Skin epidermis (tissue), 12 donors: Measurements from ENCODE around the gene NAGLU.

ENCODE experiments used
- H3K27ac ChIP-seq, 21 experiments: fragments of 200-600 bp; sonication (generic) in 11 of 21; one replicate each; pipeline ENCODE4 v1.5.0; 2020; ENCODE audit warnings: mild to moderate bottlenecking in 3 of 21, inconsistent platforms in 2 of 21, moderate library complexity in 2 of 21
- H3K4me3 ChIP-seq, 7 experiments: fragments of 200-600 bp; sonication (generic) in 2 of 7; one replicate each; pipeline ENCODE4 v1.5.0; 2020; ENCODE audit warnings: inconsistent platforms in 2 of 7, mild to moderate bottlenecking in 2 of 7, moderate library complexity in 1 of 7

The NAGLU gene

DNA sequence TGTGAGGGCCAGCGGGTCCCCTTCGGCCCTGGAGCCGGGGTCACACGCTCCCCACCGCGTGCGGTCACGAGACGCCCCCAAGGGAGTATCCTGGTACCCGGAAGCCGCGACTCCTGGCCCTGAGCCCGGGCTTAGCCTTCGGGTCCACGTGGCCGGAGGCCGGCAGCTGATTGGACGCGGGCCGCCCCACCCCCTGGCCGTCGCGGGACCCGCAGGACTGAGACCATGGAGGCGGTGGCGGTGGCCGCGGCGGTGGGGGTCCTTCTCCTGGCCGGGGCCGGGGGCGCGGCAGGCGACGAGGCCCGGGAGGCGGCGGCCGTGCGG, at the start of gene NAGLU:
Gene NAGLU (plus strand): TSS at position 194 of the 324 bp plus-strand sequence. CDS start 32 bp downstream, at position 226.
- Histone ChIP-seq H3K4me3 (peak within 1 kb of the TSS; percentile 44 to 79 (median 65)), H3K27ac (peak within 1 kb of the TSS; percentile 24 to 90 (median 80))

DNA sequence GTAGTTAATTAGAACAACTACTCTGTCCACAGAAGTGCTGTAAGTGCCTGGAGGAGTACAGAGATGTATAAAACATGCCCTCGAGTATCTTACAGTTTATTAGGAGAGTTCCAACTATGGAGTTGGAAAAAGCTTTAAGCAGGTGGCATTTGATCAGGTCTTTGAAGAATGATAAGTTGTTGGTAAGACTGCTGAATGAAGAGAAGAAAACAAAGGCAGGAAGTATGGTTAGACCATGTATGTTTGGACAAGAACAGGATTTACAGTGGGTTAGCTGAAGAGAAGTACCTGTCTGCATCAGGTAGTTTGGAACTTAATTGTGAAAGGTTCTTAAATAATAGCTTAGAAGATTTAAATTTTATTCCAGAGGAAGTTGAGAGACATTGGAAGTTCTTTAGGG, 48.0 kb upstream of the NAGLU start:
- H3K27ac ChIP-seq, result no peak overlapping the region
- H3K4me3 ChIP-seq, result no peak overlapping the region

DNA sequence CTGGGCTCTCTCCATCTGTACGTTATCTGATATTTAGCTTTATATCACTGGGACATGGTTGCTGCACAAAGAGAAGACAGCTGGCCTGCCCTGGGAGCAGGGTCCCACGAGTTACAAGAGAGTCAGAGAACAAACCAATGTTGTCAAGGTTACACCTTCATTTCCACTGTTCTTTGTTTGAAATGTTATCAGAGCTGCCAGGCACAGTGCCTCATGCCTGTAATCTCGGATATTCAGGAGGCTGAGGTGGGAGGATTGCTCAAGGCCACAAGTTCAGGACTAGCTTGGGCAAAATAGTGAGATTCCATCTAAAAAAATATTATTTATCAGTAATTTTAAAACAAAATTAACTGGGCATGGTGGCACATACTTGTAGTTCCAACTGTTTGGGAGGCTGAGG, 42.7 kb upstream of the NAGLU start:
- H3K4me3 ChIP-seq, result no peak overlapping the region
- no peak overlapping the region for H3K27ac ChIP-seq

DNA sequence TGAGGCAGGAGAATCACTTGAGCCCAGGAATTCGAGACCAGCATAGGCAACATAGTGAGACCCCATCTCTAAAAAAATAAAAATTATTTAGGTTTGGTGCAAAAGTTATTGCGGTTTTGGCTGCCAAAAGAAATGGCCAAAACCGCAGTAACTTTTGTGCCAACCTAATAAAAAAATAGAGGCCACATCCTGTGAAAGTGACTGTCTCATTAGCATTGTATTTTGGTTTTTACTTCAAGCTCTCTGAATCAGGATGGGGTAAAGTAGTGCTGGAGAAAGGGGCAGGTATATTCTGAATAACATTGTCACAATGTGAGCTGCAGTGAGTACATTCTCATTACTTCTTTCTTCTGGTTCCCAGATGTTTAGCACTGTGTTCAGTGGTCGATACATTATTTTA, 41.4 kb upstream of the NAGLU start:
- no peak overlapping the region for H3K4me3 ChIP-seq
- H3K27ac ChIP-seq, result no peak overlapping the region

DNA sequence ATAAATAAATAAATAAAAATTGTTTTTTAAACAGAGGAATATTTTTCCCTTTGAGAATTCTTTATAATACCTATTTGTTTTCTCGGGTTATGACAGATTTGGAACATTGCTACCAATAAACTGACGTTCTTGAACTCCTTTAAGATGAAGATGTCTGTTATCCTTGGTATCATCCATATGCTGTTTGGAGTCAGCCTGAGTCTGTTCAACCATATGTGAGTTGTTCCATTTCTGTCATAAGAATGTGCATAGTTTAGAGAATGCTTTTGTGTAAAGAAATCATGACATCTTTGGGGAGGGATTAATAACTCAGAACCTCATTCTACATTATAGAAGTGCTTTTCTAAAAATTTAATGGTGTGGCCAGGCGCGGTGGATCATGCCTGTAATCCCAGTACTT, 37.2 kb upstream of the NAGLU start:
- no peak overlapping the region for H3K27ac ChIP-seq
- H3K4me3 ChIP-seq, result no peak overlapping the region

DNA sequence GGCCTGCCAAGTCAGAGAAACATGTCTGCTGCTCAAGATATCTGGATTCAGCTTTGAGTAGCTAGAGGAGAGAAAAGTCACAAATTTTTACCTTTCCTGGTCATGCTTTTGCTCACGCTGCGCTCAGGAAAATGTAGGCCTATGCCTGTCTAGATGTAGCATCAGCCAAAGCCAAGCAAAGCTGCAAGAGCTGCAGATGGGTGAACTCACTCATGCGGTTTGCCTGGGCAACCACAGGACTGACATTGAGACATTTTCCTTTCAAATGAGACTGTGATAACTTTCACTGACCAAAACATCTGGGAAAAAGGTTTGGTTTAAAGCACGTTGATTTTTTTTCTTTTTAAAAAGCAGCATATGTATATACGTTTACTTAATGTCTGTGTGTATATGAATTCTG, 34.0 kb upstream of the NAGLU start:
- H3K4me3 ChIP-seq, result no peak overlapping the region
- no peak overlapping the region for H3K27ac ChIP-seq

DNA sequence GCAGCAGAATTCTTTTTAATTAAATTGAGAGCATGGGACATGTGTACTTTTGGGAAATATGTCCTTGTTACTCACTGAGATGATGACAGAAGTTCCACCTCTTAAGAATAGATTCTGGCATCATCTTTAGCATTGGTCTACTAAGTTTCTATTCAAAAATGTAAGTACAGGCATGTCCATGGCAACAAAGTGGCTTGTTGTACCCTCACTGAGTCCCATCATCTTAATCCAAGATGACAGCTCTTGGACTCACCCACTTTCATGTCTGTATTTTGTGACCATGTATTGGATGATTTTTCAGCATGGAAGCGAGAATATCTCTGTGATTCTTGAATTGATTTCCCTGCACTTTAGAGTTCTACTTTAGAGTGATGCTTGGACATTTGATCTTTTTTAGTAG, 33.1 kb upstream of the NAGLU start:
- Histone ChIP-seq H3K27ac (no peak overlapping the region), H3K4me3 (no peak overlapping the region)

DNA sequence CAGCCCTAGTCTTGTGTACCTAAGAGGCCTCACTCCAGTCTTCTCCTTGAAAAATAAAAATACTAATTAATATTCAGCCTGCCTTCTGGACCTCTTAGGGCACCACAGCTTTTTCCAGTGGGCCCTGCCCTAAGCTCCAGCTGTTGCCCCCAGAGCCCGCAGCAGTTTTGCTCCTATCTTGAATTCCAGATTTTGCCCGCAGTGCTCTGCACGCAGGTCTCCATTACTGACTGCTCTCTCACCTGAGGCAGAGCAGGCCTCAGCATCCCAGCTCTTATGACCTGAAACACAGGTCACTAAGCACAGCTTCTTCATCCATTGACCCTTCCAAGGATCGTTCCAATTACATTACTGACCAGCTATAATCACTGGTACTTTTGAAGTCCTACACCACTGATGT, 28.4 kb upstream of the NAGLU start:
- Histone ChIP-seq H3K27ac (peak overlapping the region in 2 of 21 experiments; percentile 10 to 21), H3K4me3 (no peak overlapping the region)

DNA sequence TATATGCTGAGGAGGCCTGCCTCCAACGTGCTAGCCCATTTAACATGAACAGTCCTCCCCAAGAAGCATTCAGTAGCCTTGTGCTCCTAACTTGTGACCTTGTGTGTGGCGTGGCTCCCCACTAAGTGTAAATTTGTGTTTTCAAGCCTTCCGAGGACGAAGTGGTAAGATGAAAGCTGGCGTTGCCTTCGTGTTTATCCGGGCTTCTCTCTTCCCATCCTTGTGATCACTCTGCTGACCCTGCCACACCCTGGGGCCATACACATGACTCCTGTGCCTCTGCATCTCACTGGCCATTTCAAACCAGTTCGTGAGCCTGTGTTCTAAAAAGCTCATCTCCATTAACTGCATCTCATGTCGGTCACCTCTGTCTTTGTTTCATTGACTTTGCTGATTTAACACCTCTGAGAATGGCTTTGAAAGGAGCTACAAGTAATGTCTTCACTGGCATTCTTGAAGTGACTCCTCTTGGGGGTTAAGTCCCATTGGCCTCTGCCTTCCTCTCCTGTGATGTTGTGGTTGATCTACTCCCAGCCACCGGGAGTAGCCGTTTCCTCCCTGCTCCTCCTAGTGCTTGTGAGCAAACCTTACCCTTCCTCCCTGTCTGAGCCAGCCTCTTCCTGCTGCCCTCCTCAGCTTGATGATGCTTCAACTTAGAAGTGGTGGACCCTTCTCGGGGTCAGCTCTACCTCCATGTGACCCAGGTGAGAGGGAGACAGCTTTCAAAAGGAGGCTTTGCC, 27.4 kb upstream of the NAGLU start:
- Histone ChIP-seq H3K27ac (peak overlapping the region in 6 of 21 experiments; percentile 0 to 52 (median 19)), H3K4me3 (no peak overlapping the region)

DNA sequence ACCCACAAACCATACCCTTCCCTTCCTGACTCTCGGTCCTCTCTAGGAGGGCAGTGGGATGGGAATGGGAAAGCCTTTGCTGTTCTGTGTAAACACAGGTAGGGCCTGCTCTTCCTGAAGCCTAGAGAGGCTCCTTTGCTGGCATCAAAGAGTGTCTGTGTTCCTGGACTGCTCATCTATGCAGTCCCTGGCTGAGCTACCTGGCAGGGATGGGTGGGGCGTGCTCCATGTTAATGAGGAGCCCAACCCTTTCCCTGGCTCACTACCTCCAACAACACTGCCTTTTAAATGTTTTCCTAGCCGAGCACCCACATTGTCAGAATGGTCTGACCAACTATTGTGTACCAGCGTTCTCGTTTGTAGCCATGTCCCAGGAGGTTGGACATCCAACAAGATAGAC, 26.6 kb upstream of the NAGLU start:
- Histone ChIP-seq H3K4me3 (no peak overlapping the region), H3K27ac (peak overlapping the region in 5 of 21 experiments; percentile 5 to 22 (median 11))

DNA sequence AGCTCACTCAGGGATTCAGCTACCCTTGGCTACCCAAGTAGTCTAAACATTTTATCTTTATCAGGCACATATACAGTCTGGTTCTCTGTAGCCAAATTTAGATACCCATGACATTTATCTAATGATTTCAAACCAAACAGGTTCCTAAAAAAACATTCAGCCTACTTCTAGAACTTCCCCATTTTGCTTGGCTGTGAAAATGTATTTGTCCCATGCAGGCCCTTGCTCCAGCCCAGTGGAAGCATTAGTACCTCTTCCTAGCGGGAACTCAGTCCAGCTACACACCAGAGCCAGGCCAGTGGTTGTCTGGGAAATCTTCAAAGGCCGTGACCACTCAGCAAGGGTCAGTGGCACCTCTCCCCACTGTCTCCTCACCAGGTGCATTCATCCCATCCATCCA, 26.2 kb upstream of the NAGLU start:
- H3K4me3 ChIP-seq, result no peak overlapping the region
- H3K27ac ChIP-seq, result peak overlapping the region in 2 of 21 experiments; percentile 5 to 6

DNA sequence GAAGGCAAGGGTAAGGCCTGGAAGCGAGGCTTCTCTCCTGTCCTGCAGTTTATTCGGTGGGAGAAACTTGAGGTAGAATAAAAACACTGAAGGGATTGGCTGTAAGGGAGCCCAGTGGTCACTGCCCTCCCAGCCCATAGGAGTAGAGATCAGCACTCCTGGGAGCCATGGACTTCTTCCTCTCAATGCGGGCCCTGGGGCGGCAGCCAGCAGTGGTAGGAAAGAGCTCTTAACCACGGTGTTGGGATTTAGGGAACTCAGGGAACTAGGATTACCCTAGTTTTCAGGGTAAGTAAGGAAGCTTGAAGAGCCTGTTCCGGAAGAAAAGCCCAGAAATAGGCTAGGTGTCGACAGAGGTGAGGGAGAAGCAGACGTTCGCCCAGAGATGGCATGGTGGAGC, 23.8 kb upstream of the NAGLU start:
- no peak overlapping the region for H3K4me3 ChIP-seq
- peak overlapping the region in 11 of 21 experiments; percentile 4 to 72 (median 38) for H3K27ac ChIP-seq

DNA sequence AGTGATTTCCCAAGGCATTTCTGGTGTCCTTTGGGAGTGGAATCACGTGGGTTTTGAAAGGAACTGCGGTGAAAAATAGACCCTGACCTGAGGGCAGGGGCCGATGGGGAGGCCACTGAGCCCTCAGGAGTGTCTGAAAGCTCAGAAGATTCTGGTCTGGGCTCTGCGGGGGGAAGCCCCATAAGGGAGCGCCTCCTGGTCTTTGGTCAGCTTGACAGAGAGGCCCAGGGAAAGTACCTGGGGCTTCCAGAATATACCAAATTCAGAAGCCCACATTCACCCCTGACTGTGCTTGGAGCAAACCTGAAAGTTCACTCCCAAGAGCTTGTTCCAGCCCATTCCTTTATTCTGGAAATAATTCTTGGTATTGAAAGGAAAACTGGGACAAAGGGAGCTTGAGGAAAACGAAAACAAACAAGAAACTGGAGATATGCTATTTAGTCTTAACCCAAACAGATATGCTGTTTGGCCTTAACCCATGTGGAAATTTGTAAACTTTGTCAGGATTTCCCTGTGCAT, 23.2 kb upstream of the NAGLU start:
- H3K27ac ChIP-seq, result peak overlapping the region in 11 of 21 experiments; percentile 4 to 72 (median 38)
- no peak overlapping the region for H3K4me3 ChIP-seq

DNA sequence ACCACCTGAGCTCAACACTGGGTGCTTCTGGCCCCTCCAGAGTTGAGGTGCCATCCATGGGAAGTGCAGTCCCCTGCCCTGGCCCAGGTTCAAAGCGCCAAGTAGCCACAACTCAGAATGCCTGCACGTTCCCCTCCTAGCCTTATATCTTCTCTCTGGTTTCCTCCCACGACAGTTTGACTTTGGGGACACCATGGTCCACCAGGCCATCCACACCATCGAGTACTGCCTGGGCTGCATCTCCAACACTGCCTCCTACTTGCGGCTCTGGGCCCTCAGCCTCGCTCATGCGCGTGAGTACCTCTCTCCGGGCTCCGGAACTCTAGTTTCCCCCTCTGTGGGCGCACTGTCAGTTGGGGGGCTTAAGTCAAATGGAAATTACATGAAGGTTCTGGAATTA, 22.4 kb upstream of the NAGLU start:
- Histone ChIP-seq H3K4me3 (no peak overlapping the region), H3K27ac (peak overlapping the region in 6 of 21 experiments; percentile 8 to 72 (median 38))

DNA sequence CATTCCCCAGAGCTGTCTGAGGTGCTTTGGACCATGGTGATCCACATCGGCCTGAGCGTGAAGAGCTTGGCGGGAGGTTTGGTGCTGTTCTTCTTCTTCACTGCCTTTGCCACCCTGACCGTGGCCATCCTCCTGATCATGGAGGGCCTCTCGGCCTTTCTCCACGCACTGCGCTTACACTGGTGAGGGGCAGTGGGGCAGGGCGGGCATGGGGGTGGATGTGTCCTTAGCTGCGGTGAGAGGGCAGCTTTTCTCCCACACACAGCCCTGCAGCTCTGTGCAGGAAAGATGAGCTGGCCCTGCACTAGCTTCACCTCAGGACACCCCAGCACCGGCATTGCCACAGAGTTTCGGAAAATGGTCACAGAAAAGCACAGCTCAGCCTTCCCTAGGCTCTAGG, 21.8 kb upstream of the NAGLU start:
- peak overlapping the region in 1 of 21 experiments; percentile 72 for H3K27ac ChIP-seq

DNA sequence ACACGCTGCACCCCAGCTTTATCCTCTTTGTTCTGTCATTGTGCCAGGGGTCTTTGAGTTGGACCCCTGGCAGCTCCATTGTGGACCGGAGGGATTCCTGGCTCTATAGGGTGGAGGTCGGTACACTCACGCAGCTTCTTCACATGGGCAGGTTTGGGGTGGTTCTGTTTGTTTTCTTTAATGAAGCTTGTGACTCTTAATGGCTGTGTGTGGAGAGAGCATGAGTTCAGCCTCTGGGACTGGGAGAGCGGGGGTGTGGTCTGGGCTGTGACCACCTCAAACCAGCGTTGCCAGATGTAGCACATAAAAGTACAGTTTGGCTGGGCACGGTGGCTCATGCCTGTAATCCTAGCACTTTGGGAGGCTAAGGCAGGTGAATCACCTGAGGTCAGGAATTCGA, 21.2 kb upstream of the NAGLU start:
- no peak overlapping the region for H3K4me3 ChIP-seq
- peak overlapping the region in 1 of 21 experiments; percentile 72 for H3K27ac ChIP-seq

More for the DNA sequence above, 21.8 kb upstream of the NAGLU start:
- no peak overlapping the region for H3K4me3 ChIP-seq

DNA sequence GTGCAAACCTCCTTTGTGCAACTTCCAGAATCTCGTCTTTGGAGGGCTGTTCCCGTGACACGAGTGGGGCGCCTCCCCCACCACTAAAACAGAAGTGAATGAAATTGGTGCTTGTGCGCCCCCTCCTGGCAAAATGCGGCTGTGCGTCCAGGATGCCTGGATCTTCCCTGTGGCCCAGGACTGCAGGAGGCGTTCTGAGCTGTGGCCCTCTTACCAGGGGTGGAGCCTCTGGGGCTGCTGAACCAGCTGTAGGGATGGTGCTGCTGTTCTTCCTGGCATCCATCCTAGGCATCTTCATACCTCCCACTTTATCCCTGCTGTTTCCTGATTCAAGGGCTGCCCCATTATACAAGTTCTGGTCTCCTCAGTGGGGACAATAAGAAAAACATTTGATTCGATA, 18.5 kb upstream of the NAGLU start:
- H3K27ac ChIP-seq, result peak overlapping the region in 19 of 21 experiments; percentile 26 to 97 (median 85)
- H3K4me3 ChIP-seq, result no peak overlapping the region

DNA sequence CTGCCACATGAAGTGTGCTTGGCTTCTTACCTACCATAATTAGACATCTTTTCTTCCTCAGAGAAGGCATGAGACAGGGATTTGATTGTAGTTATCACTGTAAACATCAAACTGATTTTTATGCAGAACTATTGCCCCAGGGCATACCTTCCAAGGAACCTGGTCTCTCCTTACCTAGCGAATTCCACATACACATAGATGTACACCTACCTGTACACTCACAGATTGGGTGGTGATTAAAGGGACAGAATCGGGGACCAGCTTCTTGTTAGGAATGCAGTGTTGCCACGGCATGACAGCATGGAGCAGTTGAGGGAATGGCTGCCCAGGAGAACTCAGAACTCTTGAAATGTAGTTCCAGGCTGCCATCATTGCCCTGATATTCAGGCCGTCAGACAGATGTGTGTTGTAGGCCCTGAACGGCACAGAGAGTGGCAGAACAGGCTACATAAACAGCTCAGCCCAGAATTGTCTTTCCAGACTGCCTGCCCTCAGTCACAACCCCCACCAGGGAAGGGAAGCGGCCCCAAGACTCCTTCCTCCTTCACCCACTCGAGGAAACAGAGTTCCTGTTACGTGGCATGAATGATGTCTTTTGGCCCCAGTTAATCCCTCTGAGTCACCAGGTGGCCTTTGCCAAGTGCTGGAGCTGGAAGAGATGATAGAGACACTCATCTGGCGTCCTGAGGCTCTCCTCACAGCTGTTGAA, 17.8 kb upstream of the NAGLU start:
- Histone ChIP-seq H3K4me3 (no peak overlapping the region), H3K27ac (peak overlapping the region in 20 of 21 experiments; percentile 26 to 97 (median 84))

DNA sequence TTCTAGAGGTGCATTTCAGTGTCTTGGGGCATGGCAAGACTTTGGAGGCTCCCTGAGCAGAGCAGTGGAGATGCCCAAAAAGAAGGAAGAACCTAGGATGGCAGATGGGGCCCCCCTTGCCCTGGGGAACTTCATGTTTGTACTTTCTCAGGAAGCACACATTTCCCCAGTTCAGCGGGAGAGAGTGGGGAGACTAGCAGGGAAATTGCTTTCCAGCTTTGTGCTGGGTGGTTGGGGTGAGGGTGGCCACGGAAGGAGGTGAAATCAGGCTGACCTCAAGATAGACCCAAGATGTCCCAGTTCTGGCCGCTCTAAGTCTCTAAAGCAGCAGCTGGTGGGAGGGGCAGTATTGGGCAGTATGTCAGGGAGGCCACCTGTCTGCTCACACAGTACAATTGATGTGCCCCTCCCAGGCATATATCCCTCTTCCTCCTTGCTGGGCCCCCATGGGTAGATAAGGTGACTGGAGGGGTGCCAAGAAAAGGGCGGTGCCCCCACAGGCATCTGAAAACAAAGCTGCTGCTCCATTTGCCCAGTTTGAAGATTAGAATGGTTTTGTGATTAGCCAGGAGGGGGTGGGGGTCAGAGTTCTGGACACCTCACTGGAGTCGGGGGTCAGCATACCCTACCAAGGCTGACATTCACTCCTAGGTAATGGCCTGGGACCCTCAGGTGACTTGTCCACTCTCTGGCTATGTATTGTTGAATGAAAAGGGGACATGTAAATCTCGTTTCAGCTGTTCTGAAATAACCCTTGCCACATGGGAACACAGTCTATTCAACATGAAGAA, 17.1 kb upstream of the NAGLU start:
- Histone ChIP-seq H3K27ac (peak overlapping the region; percentile 10 to 97 (median 84)), H3K4me3 (no peak overlapping the region)
